Measurements from ENCODE around the gene CCDC127.
A peak's percentile ranks its signal among the peaks of the same experiment; 100 is the strongest.
"Not testable (repeated sequence)": the region's sequence is repeated elsewhere in the genome, so short reads cannot be mapped to it uniquely, and the experiment has no call there.

The CCDC127 gene

DNA sequence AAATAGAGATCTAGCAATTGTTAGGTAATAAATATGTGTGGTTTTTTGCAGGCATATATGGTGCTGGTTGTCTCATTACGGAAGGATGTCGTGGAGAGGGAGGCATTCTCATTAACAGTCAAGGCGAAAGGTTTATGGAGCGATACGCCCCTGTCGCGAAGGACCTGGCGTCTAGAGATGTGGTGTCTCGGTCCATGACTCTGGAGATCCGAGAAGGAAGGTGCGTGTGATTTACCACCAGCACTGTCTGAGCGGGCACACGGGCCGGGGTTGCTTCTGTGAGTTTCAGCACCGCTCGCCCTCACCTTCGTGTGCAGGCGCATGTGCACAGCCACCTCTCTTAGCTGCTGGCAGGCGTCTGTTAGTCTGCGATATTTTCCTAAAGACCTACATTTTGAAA, 15.5 kb upstream of the CCDC127 start:
- DNase-seq = not testable (repeated sequence)

DNA sequence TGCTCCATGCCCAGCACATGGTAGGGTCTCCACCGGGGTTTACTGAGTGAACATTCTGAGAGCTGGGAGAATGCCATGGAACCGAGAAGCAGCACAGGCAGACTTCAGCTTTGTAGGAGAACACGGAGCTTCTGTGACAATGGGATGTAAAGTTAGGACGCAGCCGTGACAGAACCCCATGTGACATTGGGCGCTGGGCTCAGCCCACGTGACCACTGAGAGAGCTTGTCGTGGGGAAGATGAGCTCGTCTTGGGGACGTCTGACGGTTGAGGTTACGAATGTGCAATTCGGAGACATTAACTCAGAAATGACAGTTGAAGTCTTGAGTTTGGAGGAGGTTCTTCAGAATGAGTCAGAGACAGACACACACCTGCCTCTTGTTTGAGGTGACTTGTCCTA, 13.7 kb upstream of the CCDC127 start:
- DNase-seq = no peak

DNA sequence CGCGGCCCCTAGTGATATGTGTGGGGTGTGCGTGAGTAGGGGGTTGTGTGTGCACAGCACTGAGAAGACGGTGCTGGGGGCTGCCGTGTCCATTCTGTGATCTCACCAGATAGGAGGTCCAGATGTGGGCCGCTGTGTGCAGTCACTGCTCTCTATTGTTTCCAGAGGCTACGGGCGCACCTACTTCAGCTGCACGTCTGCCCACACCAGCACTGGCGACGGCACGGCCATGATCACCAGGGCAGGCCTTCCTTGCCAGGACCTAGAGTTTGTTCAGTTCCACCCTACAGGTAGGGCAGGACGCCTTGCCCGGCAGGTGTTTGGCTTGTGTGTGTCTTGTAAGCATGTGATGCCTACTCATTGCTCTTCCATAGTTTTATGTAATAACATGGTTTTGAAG, 12.8 kb upstream of the CCDC127 start:
- DNase-seq = no peak

DNA sequence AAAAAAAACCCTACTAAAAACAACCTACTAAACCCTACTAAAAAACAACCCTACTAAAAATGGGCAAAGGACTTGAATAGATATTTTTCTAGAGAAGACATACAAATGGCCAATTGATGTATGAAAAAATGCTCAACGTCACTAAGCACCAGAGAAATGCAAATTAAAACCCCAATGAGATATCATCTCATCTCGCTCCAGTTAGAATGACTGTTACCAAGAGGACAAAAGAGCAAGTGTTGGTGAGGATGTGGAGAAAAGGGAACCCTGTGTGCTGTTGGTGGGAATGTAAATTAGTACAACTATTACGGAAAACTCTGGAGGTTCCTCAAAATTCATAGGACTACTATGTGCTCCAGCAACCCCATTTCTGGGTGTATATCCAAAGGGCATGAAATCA, 10.9 kb upstream of the CCDC127 start:
- DNase-seq = no peak

DNA sequence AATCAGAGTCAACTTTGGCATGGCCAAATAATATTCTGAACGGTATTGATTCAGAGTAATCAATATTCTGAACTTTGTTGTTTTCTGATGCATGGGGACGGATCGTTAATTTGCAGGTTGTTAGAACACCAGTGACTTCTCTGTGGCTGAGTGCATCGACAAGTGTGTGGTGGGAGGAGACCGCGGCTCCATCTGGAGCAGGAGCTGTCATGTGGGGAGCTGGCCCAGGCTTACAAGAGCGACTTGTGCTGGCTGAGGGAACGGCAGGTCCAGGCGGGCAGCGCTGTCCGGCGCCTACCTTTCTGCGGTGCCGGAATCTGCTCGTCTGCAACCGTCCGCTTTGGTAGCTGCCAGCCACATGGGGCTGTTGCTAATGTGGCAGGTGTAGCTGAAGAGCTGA, 9.4 kb upstream of the CCDC127 start:
- DNase-seq = not testable (repeated sequence)

DNA sequence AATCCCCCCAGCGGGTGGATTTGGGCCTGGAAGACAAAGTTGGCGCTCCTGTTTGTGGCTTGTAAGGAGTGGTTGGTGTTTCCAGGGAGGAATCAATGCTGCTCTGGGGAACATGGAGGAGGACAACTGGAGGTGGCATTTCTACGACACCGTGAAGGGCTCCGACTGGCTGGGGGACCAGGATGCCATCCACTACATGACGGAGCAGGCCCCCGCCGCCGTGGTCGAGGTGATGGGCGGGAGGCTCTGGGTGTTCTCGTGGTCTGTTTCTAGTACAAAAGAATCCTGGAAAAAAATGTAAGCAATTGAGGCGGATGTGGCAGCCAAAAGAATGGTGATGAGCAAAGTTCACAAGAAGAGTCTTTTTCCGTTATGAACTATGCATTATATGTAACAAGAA, 7.4 kb upstream of the CCDC127 start:
- no peak for DNase-seq

DNA sequence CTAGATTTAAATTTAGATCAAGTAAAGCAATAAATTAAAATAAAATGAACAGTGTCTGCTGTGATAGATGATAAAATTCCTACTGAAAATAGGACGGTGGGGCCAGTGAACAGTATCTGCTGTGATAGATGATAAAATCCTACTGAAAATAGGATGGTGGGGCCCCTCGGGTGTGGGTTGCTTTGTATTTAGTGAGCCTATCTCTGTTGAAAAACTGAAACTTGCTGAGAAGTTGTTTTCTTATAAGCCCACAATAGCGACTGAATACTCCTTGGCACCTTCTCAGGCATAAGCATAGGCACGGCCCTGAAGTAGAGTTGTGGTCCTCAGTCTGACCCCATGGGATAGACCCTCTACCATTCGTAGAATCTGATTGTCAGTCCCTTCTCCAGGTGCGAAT, 5.8 kb upstream of the CCDC127 start:
- DNase-seq = no peak

DNA sequence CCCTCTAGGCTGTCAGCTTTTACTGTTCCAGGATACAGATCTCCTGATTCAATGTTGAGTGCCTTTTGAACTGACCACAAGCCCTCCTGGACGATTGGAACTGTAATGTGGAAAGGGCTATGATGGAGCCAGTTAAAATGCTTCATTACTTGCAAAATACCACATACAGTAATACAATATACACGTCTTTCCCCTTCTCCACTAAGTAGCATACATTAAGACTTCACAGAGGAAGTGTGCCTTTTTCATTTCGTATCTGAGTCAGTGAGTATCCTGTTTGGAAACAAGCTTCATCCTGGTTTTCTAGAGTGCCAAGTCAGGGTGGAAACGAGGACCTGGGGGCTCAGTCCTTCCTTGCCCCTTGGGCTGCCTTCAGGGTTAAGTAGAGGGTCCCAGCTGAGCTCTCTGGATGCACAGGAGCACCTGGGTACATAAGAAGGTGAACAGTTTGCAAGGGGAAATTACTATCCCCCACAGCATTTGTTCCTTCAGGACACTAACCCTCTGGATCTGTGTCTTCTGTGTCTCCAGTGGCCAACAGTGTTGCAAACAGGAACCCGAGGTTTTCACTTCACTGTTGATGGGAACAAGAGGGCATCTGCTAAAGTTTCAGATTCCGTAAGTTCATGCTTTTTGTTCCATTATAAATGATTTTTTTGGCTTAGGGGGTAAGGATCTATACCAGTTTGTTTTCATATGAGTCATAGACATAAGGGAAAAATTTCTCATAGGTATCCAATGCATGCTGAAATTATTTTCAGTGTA, 5.2 kb upstream of the CCDC127 start:
- DNase-seq = not testable (repeated sequence)

DNA sequence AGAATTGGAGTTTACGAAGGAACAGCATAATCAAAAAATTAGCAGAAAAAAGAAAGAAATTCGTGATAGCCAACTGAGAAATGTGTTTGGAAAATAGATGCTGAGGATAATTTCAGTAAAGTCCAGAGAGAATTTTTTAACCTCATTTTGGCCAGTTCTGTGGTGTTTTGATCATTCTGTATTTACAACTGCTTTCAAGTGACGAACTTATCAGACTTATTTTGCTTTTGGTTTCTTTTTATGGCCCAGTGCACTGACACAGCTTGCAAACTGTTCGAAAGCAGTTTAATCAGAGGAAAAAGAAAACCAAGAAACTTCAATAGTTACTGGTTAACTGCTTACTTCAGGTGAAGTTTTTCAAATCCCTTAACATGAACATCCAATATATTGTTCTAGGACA, 2.0 kb upstream of the CCDC127 start:
- DNase-seq = no peak

DNA sequence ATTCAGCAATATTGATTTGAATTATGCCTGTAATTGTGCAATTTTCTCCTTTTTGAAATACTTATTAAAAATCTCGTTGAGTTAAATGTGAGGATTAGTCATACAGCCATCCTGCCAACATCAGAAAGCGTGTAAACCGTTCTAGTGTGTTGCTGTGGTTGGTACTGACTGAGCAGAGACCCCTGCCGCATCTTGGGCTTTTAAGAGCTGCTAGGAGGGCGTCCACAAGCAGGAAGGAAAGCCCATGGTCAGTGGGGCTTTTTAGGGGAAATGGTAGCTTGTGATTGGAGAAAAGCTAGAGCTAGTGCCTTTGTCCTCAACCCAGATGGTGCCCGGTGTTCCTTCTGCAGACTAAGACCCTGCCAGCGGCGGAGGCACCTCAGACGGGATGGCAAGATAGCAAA, 1.5 kb upstream of the CCDC127 start:
- DNase-seq = peak; percentile 29

DNA sequence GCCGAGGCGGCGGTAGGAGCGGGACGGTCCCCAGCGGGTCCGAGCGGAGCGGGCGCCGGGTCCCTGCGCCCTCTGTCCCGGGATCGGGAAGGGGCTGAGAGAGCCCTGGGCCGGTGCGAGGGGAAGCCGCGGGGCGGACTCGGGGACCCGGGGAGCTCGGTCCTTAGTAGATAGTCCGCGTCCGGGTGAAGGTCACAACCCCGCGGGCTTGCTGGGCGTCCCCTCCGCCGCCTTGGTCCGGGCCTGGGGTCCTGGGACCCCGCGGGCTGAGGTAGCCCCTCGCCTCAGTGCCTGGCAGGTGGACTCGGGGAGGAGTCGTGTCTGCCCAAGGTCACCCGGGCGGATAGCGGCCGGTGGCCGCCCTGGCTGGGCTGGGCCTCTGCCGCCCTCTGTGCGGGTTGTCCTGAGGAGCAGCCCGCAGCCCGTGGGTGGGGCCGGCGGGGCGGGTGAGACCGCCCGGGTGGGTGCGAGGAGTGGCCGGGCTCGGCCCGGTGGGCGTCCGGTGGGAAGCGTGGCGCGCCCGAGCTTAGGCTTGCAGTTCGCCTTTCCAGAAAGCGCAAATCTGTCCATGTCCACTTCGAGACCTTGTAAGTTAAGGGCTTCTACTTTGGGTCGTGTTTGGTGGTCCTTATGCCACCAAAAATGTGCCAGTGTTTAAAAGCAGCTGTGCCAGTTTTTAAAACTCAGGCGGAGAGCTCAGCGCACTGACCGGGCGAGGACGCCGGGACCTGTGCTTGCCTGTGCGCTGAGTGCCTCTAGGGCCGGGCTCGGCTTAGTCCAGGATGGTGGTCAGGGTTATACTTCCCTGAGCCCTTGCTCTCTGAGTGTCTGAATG, 721 bp upstream of the CCDC127 start:
- peak; percentile 36 for DNase-seq

DNA sequence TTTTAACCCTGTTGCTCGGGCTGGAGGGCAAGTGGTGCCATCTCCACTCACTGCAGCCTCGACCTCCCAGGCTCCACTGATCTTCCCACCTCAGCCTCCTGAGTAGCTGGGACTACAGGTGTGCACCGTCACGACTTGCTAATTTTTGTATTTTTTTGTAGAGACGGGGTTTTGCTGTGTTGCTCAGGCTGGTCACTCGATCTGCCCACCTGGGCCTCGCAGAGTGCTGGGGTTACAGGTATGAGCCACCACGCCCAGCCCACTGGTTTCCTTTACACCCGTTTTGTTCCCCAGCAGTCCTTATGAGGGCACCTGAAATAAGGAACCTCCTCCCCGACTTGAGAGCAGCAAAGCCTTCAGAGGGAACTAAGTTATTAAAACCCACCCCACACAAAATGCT, 1.9 kb downstream of the CCDC127 start:
- DNase-seq = not testable (repeated sequence)

DNA sequence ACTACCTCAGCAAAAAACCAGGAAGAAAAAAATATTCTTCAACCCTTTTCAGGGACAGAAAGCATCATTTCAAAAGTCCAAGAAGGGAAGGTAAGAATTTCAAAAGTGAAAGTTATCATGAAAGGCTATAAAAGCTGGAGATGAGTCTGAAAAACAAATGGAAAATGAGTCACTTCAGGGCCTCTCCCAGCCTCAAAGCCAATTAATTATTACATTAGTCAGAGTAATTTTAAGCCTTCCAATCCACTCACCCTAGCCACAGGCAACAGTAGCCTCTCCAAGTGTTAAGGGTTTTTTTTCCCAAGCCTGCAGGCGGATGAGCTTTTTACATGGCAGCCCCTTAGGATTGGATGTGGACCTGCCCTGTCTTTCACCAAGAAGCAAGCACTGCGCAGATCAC, 2.7 kb downstream of the CCDC127 start:
- DNase-seq = not testable (repeated sequence)

DNA sequence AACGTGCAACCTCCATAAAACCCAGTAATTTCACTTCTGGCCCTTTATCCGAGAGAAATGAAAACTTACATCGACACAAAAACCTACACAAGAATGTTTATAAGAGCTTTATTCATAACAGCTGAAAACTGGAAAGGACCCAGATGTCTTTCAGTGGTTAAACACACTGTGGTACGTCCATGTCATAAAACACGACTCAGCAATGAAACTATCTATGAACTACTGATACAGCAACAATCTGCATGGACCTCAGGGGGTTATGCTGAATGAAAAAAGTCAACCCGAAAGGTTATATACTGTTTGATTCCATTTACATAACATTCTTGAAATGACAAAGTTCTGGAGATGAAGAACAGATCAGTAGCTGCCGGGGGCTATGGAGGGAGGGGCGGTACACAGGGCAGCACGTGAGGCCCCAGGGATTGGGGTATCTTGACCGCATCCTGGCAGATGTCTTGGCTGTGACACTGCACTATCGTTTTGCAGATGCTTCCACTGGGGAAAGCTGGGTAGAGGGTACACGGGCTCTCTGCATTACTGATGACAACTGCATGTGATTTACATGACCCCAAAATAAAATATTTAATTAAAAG, 4.1 kb downstream of the CCDC127 start:
- DNase-seq = no peak

DNA sequence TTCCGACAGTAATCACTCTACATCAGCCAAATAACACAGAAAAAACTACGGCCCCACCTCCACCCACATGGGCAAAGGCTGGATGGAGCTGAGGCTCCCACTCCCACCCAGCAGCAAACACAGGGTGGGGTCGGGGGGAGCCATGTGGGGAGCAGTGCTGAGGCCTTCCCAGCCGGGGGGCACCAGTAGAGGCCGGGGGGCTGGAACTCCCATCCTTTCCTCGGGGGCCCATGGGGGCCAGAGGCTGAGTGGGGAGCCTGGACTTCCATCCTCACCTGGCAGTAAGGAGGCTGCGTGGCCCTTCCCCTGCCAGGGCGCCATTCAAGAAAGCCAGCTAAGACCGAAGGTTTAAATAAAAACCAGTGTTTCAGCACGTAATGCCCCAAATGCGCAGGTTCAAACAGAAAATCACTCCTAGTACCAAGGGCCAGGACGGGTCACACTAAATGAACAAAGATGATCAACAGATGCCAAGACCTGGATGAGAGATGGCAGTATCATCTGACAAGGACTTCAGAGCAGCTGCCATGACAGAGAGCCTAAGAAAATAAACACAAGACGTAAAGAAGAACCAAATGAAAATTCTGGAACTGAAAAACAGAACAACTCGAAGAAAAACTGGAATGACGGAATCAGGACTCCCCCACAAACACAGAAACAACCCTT, 9.4 kb downstream of the CCDC127 start:
- DNase-seq = no peak

DNA sequence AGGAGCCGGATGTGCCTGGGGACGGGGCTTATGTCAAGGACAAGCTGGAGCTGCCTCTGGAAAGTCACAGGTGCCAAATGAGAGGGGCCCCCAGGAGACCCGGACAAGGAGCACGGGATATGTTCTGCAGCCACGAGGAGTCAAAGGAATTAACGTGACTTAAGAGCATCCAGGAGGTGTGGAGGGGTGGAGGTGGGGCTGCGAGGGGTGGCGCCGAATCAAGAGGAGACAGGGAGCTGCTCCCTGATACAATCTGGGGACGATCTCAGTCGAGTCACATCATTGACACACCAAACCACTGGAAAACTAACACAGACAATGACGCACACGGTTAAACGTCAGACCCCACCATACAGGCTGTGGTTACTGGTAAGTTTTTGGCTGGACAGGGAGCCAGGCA, 10.4 kb downstream of the CCDC127 start:
- DNase-seq = no peak

DNA sequence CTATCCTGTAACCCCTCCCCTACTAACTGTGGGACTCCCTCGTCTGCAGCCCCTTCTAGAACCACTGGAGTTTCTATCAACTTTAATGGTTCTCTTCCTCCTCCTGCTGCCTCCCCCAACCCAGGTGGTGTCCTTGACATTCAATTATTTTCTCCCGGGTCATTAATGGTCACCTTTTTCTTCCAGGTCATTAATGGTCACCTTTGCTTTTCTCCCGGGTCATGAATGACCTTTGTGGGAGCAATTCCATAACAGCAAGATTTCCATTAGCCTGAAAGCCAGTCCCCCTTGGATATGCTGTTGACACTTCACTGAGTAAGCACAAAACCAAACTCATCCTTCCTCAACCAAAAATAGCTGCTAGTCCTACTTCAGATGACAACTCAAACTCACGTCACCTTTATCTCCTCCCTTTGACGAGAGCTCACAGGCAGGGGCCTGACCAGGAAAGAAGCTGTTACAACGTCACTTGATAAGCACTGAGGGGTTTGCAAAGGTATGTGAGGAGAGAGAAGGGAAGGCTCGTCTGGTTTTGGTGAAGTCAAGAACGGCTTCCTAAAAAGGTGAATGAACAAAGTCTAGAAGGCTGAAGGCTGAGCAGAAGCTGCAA, 10.9 kb downstream of the CCDC127 start:
- no peak for DNase-seq

DNA sequence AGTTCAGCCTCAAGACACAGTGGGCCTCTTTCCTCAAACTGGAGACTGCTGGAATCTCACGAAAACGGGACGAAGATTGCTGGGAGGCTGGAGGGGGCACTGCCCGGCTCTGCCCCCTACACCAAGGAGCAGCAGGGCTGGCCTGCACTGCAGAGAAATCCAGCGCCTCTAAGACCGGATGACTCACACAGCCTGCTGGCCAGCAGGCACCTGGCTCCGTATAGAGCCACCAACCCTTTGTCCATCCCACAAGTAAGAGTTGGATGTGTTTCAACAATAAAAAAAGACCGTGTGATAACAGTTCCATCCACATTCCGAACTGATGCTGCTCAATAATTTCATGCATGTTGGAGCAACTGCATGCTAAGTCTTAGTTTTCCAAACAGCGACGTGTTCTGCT, 11.5 kb downstream of the CCDC127 start:
- no peak for DNase-seq

DNA sequence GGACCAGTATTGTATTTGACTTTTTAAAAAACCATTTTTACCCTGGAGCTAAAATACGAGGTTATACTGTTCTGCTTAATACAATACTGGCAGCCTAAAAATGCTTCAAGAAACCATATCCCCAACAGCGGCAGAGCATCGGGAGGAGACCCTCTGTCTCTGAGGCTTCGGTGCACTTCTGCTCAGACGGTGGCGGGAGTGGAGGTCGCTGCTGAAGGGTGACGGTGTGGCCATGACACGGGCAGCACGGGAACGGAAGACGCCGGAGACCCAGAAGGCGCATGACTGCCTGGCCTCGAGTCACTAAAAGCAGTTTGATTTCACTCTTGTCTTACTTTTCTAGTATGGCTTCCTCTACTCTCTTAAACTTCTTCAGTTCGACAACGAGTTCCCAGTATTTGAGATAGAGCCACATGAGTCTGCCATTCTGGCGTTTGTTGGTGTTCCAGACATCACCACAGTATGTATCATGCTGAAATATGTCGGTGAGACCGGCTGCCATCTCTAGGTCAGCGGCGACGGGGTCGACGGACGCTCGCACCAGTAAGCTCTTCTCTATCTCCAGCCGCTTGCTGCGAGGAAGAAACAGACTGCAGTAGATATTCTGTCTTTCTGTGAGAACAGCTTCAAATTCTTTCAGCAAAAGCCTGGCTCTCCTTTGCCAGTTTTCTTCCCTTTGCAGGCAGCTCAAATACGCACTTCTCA, 12.8 kb downstream of the CCDC127 start:
- DNase-seq = no peak

DNA sequence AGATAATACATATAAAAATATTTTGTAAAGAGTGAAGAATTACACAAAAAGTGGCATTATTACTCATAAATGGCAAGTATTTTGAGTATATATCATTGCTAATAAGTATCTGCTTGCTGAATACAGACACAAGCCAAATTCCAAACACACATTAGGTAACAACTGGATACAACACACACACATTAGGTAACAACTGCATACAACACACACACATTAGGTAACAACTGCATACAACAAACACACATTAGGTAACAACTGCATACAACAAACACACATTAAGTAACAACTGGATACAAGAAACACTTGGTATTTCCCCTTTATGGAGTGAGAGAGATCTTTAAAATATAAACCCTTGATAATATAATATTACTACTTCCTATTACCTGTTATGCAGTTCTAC, 13.5 kb downstream of the CCDC127 start:
- no peak for DNase-seq

DNA sequence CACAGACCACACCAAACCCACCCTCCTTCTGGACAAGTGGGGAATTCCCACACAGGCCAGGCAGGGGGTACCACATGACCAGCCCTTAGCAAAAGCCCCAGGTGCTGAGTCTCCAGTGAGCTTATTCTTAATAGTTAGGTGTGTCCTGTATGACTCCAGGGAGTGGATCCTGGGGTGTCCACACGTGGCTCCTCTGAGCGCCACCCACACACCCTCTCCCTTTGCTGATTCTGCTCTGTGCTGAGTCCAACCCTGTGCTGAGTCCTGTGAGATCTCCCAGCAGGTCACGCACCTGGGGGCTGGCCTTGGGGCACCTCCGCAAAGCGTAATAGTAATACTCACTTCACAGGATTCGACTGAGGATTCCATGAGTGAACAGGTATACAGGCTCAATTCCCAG, 14.0 kb downstream of the CCDC127 start:
- no peak for DNase-seq

DNA sequence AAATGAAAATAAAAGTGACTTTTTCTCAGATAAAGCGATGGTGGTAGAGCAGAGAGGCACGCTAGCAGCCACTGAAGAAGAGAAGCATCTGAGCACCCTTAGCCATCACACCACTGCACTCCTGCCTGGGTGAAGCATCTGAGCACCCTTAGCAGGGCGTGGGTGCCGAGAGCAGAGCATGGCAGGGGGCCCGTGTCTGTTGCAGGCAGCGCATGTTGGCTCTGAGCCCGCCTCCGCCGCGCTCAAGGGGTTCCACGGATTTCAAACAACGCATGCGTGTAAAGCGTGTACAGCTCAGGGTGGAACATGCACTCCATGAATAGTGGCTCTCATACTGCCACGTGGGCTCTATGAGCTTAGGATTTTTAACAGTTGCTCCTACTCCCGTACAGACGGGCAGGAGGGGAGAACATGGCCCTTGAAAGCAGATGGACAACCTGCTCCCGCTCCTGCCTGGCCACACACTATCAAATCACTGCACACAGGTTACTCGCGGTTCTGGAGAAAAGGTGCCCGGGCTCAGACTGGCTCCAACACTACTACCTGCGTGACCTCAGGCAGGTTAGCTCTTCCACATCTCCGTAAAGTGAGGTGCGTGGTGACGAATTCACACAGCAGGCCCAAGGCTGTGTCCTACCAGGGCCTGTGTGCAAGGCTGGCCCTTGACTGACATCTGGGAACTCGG, 14.6 kb downstream of the CCDC127 start:
- DNase-seq = no peak

All from activated T-cell treated with anti-CD3 and anti-CD28 coated beads, Interleukin-2, amount 50 U/mL, for 1 hour (primary cell).